ENCODE measurements around the gene IGFN1.

- TF ChIP-seq GABPA (IDR thresholded peaks at IDR 0.05 in 1 of 2, conservative IDR thresholded peaks at IDR 0.05 in 1 of 2) (no peak), CTCF (IDR thresholded peaks at IDR 0.05; ENCODE audit: low read depth, low read length, missing input control) (no peak), RAD21 (IDR thresholded peaks at IDR 0.05) (no peak)
Observed at GRCh38 chr1:201251411-201251810, 60.8 kb downstream of the IGFN1 start.
